Osteocyte (in vitro differentiated cells): ENCODE data around the gene ZNF385A. TPM values are rescaled to one million over a fixed set of nuclear protein-coding genes. Genes with fewer than 3 reads are reported as not detected.

Experiments
- DNase-seq: peaks from one replicate; pipeline ENCODE4 v3.0.0; 2021; ENCODE audit warnings: mixed read lengths; ENCODE audit not compliant: unreplicated experiment; ENCODE audit errors: extremely low spot score
- H3K27ac Mint-ChIP-seq: one replicate; pipeline ENCODE4 v1.8.0; 2021; ENCODE audit warnings: mild to moderate bottlenecking, mixed read lengths; ENCODE audit not compliant: unreplicated experiment
- H3K27me3 Mint-ChIP-seq: one replicate; pipeline ENCODE4 v1.8.0; 2021; ENCODE audit warnings: mixed read lengths; ENCODE audit not compliant: unreplicated experiment
- H3K36me3 Mint-ChIP-seq: one replicate; pipeline ENCODE4 v1.8.0; 2021; ENCODE audit warnings: mixed read lengths; ENCODE audit not compliant: unreplicated experiment
- H3K4me1 Mint-ChIP-seq: one replicate; pipeline ENCODE4 v1.8.0; 2021; ENCODE audit warnings: mixed read lengths; ENCODE audit not compliant: unreplicated experiment
- H3K4me3 Mint-ChIP-seq: one replicate; pipeline ENCODE4 v1.8.0; 2021; ENCODE audit warnings: mild to moderate bottlenecking, moderate library complexity, mixed read lengths; ENCODE audit not compliant: unreplicated experiment
- H3K9me3 Mint-ChIP-seq: one replicate; pipeline ENCODE4 v1.8.0; 2021; ENCODE audit warnings: mixed read lengths; ENCODE audit not compliant: unreplicated experiment
- total RNA-seq: library from RNA; stranded (reverse); gene quantifications from 2 replicates; pipeline ENCODE4 v1.2.1, GENCODE V29; 2021
- TF ChIP-seq, protein P1 (sequence below): fragments of 200-600 bp; sonication (generic); IDR thresholded peaks from 2 replicates; pipeline ENCODE4 v1.5.0; 2021; ENCODE audit warnings: antibody characterized with exemption, mild to moderate bottlenecking, moderate library complexity

Gene ZNF385A
- total RNA-seq, 1 donor from 2014 or later: 12.3 TPM

DNA sequence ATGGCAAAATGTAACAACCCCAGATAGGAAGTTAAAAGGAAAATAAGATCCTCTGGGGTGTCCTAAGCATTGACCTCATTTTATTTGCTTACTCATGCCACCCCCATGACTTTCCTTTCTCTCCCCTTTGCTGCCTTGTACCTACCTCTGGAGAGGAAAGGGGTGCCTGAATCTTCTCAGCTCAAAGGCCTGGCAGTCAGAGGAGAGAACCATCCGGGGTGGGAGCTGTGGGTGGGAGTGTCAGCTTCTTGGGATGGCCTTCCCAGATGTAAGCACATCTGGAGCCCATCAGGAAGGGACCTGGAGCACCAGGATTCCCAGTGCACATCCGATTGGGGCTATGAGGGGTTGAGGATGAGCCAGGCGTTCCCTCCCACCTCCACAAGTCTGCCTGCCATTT lies 39.7 kb upstream of the ZNF385A start:
- no peak for DNase-seq

DNA sequence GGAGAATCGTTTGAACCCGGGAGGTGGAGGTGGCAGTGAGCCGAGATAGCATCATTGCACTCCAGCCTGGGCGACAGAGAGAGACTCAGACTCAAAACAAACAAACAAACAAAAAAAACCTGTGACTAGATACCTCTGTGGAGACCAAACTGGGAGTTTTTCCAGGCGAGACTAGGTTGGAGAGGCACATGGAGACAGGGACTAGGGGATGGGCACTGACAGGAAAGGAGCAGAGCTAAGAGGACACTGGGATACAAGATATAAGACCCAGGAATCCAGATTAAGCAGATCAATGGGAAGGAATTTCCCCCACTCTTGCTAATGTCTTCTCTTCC lies 39.2 kb upstream of the ZNF385A start:
- no peak for DNase-seq
- TF ChIP-seq, protein P1, sequence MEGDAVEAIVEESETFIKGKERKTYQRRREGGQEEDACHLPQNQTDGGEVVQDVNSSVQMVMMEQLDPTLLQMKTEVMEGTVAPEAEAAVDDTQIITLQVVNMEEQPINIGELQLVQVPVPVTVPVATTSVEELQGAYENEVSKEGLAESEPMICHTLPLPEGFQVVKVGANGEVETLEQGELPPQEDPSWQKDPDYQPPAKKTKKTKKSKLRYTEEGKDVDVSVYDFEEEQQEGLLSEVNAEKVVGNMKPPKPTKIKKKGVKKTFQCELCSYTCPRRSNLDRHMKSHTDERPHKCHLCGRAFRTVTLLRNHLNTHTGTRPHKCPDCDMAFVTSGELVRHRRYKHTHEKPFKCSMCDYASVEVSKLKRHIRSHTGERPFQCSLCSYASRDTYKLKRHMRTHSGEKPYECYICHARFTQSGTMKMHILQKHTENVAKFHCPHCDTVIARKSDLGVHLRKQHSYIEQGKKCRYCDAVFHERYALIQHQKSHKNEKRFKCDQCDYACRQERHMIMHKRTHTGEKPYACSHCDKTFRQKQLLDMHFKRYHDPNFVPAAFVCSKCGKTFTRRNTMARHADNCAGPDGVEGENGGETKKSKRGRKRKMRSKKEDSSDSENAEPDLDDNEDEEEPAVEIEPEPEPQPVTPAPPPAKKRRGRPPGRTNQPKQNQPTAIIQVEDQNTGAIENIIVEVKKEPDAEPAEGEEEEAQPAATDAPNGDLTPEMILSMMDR: no peak
- H3K4me3 Mint-ChIP-seq: no peak overlapping the region
- peaks cover 36% of the 10 kb centered on the region for H3K4me1 Mint-ChIP-seq
- no peaks in the 10 kb centered on the region for H3K9me3 Mint-ChIP-seq
- H3K27ac Mint-ChIP-seq: no peak overlapping the region
- H3K27me3 Mint-ChIP-seq: peaks cover 14% of the 10 kb centered on the region
- no peaks in the 10 kb centered on the region for H3K36me3 Mint-ChIP-seq

More for the DNA sequence above, 39.7 kb upstream of the ZNF385A start:
- H3K27me3 Mint-ChIP-seq: peaks cover 14% of the 10 kb centered on the region
- TF ChIP-seq, protein P1: no peak
- H3K4me3 Mint-ChIP-seq: no peak overlapping the region
- H3K9me3 Mint-ChIP-seq: no peaks in the 10 kb centered on the region
- no peaks in the 10 kb centered on the region for H3K36me3 Mint-ChIP-seq
- no peak overlapping the region for H3K27ac Mint-ChIP-seq
- peaks cover 37% of the 10 kb centered on the region for H3K4me1 Mint-ChIP-seq

DNA sequence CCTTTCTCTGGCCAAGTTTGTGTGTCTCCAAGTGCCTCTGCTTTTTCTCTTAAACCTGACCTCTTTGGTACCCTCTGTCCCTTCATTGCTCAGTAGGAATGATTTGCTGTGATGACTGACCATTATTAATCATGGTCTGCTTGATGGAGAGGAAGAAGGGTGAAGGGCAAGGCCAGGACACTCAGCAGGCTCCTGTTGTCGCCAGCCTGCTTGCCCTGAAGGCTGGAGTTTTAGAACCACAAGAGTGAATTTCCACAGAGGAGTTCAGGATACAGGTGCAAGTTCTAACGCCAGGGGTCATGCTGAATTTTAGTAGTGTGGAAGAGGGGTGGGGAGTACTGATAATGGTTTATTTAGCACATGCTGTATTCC lies 37.3 kb upstream of the ZNF385A start:
- H3K36me3 Mint-ChIP-seq: no peaks in the 10 kb centered on the region
- TF ChIP-seq, protein P1: no peak
- H3K4me1 Mint-ChIP-seq: peaks cover 40% of the 10 kb centered on the region
- H3K27me3 Mint-ChIP-seq: peaks cover 13% of the 10 kb centered on the region
- H3K27ac Mint-ChIP-seq: no peak overlapping the region
- DNase-seq: no peak
- H3K9me3 Mint-ChIP-seq: no peaks in the 10 kb centered on the region
- H3K4me3 Mint-ChIP-seq: no peak overlapping the region

DNA sequence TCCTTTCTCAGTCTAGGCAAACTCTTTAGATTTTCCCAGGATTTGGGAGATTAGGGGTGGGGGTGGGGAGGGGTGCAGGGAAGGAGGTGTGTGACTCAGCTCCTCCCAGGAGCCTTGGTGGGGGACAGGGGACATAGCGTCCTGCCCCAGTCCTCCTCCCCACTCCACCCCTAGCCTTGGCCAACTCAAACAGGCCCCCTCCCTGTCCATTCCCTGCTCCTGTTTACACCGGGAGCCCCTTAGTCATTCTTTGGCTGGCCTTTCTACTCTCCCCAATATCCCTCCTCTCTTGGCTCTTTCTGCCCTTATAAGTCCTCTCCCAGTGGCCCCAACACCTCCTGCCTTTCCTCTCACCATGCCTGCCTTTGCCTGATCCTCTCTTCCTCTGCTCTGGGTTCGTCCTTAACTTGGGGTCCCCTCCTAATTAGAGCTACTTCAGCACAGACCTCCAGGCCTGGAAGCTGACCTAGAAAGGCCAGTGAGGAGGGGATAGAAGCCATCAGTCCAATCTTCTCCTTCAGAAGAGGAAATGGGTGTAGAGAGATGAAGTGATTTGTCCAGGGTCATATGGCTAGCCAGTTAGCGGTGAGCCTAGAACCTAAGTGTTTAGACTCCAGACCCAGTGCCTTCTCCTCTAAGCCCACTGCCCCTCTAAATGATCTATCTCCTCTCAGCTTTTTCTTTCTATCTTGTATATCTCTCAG lies 36.8 kb upstream of the ZNF385A start:
- no peak for DNase-seq
- no peak overlapping the region for H3K27ac Mint-ChIP-seq
- no peaks in the 10 kb centered on the region for H3K9me3 Mint-ChIP-seq
- no peaks in the 10 kb centered on the region for H3K36me3 Mint-ChIP-seq
- H3K4me3 Mint-ChIP-seq: no peak overlapping the region
- peaks cover 43% of the 10 kb centered on the region for H3K4me1 Mint-ChIP-seq
- TF ChIP-seq, protein P1: no peak
- H3K27me3 Mint-ChIP-seq: peaks cover 10% of the 10 kb centered on the region

DNA sequence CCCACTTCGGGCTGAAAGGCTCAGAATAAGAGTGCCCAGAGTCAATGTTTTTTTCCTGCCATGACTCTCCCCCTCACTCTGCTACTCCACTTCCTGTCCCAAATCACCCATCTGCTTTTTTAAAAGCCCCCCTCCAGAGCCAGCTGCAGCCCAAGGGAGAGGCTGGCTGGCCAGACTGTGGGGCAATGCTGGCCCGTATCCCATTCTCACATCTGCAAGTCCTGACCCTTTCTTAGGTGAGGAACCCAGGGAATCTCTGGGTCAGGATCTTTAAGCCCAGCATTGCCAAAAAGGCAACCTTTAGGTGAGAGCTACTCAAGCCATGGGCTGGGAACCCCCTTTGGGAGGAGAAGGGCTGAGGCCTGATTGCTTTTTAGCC lies 36.2 kb upstream of the ZNF385A start:
- TF ChIP-seq, protein P1: no peak
- H3K36me3 Mint-ChIP-seq: no peaks in the 10 kb centered on the region
- H3K9me3 Mint-ChIP-seq: no peaks in the 10 kb centered on the region
- H3K27ac Mint-ChIP-seq: peak overlapping the region; percentile 12
- peak overlapping the region; percentile 12 for H3K4me3 Mint-ChIP-seq
- peaks cover 43% of the 10 kb centered on the region for H3K4me1 Mint-ChIP-seq
- H3K27me3 Mint-ChIP-seq: peaks cover 4% of the 10 kb centered on the region
- DNase-seq: no peak
